ENCODE results near the gene MYBPC1.
"Not testable (repeated sequence)": the region's sequence is repeated elsewhere in the genome, so short reads cannot be mapped to it uniquely, and the experiment has no call there.

MYBPC1 gene

DNA sequence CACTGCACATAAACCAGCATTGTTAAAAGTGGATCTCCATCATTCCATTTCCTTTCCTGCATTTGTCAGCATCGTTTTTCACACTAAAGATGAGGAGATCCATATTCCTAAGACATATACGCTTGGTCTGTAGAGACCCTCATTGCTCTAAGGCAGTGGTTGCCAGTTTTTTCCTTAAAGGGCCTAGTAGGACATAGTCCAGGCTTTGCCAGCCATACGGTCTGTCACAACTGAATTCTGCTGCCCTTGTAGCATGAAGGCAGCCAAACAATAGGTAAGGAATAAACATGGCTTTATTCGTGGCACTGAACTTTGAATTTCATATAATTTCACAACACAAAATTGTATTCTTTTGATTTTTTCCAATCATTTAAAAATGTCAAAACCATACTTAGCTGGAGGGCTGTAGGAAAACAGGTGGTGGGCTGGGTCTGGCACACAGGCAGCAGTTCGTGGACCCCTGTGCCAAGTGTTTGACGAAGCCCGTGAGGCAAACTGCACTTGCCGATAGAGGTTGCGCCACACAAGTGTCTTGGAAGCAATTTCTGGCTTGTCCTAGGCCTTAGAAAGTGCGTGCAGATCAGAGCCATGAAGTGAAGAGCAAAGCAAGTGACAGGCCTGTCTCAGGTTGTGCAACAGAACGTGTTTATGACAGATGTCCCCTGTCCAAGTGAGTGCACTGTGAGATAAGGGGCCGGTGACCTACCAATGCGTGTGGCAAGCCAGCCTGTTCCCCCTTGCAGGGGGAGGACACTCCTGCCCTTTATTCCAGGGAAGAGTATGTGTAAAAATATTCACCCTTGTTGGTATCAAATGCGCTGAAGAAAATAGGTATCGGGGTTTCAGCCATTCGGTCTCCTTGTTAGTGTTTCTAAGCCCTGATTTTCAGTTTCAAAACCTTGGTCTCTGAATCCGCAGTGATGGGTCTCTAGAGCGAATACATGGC, 101.8 kb downstream of the MYBPC1 start:
- no peak for DNase-seq (ENCODE audit: low read depth in 2 of 2)

GRCh38 chr12:101697197-101697929, 102.6 kb downstream of the MYBPC1 start, which contains the start of gene CHPT1:
Gene CHPT1 (plus strand): TSS chr12:101697640. CDS start chr12:101697862, 222 bp downstream.
- peak; percentile 8 to 37 for DNase-seq (ENCODE audit: low read depth in 2 of 2)

- DNase-seq (ENCODE audit: low read depth in 2 of 2): no peak
Observed at GRCh38 chr12:101697930-101698799, 103.4 kb downstream of the MYBPC1 start.

DNA sequence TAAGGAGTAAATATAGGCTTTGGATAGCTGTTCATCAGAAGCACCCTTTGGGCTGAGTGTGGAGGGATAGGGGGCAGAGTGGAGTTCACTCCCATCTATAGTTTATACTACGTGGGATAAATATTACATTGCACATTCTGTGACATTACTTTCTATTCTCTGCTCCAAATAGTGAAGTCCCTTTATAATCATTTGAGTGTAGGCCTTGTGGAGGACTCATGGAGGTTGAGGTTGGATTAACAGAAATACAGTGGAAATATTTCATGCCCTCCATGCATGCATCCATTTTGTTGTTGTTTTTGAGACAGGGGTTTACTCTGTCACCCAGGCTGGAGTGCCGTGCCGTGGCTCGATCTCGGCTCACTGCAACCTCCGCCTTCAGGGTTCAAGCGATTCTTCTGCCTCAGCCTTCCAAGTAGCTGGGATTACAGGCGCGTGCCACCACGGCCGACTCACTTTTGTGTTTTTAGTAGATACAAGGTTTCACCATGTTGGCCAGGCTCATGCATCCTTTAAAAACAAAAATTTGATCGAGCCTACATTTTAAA, 104.1 kb downstream of the MYBPC1 start:
- DNase-seq (ENCODE audit: low read depth in 2 of 2): no peak

DNA sequence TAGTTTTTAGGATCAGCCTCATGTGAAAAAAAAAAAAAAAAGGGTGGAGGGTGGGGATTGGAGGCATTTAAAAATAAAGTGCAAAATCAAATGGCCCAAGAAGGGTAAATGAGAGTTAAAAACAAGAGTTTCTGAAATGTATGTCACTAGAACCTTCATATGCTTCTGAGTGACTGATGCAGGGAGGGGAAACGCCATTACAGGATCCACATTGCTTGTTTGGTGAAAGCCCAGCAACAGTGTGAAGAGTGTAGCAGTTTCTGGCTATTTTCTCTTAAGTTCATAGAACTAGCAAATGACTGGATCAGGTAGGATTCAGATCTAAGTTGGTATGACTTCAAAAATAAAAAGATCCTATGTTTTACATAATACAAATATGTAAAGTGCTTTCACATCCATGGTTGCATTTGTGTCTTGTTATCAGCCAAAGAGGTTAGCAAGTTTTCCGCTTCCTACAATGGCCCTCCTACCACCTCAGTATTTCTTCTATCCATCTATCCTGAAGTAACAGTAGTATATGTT, 105.6 kb downstream of the MYBPC1 start:
- DNase-seq (ENCODE audit: low read depth in 2 of 2): no peak

DNA sequence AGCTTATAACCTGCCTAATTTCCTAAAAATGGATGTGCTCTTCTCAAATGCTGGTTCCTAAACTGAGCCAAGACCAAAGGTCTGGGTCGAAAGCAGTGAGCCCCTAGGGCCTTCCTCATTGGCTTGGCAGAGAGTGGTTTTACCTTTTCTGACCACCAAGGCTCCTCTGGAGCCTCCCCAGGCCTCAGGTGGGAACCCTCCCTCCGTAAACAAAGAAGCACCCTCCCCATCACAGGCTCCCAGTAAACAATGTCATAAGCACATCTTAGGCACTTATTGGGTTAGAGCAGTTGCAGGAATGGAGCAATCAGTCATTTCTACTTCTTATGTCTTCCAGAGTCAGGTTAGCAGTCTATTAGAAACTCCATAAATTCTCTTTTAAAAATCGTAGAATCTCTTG, 108.7 kb downstream of the MYBPC1 start:
- no peak for DNase-seq (ENCODE audit: low read depth in 2 of 2)

DNA sequence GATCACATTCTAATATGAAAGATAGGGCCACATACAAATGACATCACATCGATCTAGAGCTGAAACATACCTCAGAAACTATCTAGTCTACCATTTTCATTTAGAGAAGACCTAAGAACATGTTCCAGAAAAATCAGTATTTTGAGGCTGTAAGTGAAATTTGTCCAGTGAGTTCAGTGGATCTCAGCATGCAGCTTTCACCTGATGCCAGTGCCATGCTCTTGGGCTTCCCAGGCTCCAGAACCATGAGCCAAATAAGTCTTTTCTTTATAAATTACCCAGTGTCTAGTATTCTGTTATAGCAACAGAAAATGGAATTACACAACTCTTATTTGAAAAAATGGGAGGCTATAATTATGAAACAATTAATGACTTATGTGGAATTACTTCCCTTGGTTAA, 111.6 kb downstream of the MYBPC1 start:
- no peak for DNase-seq (ENCODE audit: low read depth in 2 of 2)

DNA sequence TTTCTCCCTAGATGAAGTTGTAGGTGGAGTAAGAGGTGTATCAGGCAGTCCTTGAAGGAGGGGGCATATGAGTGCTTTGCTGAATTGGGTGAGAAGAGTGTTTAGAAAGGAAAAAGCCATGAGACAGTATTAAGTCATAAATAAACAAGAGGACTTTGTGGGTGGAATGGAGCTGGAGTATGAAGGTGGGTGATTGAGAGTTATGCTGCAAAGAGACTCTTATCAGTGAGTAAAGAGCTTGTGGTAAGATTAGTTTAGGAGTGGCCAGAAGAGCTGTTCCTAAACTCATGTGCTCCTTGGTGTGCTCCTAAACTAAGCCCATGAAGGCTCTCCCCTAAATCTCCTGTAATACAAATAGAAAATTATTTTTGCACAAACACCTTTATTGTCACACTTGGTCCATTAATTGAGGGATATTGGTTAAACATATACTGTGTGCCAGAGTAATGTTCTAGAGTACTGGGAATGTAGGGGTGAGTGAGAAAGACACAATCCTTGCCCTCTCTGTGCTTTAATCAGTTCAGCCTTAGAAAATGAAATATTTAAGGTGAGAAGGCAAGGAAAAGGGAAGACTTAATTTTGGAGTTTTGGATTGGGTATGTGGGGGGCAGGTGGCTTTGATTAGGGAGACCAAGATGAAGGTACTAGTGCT, 112.5 kb downstream of the MYBPC1 start:
- DNase-seq (ENCODE audit: low read depth in 2 of 2): no peak

DNA sequence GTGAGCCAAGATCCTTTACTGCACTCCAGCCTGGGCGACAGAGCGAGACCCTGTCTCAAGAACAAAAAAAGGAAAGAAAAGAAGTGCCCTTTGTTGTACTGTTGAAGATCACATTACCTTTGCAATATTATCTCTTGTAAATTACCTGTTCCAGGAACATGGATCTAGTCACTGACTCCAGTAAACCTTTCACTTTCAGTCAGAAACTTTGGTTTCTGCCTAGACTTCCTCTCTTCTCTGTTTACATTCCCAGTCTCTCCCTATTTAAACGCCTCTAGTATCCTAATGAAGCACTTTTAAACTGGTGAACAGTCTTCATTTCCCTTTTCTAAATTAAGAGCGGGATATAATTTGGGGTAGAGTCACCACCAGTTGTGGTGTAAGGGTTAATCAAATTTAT, 115.5 kb downstream of the MYBPC1 start:
- DNase-seq (ENCODE audit: low read depth in 2 of 2): no peak

GRCh38 chr12:101713059-101713682, 118.4 kb downstream of the MYBPC1 start:
- no peak for DNase-seq (ENCODE audit: low read depth in 2 of 2)

- DNase-seq (ENCODE audit: low read depth in 2 of 2): no peak
Observed at GRCh38 chr12:101713930-101714329, 119.2 kb downstream of the MYBPC1 start.

DNA sequence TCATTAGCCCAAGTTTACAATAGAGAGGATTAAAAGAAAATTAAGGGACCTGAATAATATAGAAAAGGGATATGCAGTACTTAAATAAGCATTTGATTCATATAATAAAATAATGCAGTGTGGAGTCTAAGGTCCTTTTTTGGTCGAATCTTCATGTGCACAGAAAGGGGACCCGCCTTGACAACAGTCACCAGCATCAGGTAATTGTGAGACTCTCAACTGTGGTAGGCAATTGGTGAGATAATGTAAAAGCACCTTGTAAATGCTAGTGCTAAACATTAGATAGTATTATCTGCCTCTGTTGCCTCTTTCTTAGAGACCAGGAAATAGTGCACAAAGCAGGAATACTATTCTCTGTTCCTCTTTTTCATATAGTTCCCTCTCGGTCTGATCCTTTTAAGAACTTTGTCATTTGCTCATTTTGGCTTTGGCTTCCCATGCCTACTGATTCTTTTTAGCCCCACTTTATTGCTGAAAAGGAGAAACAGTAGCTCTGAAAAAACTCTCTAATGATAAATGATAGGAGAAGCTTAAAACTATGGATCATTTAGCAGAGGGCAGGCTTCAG, 120.2 kb downstream of the MYBPC1 start:
- DNase-seq (ENCODE audit: low read depth in 2 of 2): no peak

DNA sequence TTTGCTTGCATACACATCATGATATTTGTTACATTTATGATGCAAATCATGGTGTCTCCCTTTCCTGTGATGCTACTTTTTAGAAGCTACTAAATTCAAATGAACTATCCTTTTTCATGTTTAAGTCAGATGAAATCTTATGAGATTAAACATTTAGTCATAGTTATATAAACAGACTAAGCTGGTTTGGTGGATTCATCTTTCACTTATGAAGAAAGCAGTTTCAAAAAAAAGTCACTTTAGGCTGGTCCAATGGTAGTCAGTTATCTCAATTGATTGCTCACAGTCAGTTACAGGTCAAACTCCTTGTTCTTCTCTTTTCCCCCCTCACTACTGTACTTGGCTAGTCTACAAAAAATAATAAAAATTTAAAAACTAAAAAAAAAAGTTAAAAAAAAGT, 124.8 kb downstream of the MYBPC1 start:
- no peak for DNase-seq (ENCODE audit: low read depth in 2 of 2)

- no peak for DNase-seq (ENCODE audit: low read depth in 2 of 2)
Observed at GRCh38 chr12:101720118-101720517, 125.3 kb downstream of the MYBPC1 start.

GRCh38 chr12:101722392-101722791, 127.6 kb downstream of the MYBPC1 start:
- no peak for DNase-seq (ENCODE audit: low read depth in 2 of 2)

DNA sequence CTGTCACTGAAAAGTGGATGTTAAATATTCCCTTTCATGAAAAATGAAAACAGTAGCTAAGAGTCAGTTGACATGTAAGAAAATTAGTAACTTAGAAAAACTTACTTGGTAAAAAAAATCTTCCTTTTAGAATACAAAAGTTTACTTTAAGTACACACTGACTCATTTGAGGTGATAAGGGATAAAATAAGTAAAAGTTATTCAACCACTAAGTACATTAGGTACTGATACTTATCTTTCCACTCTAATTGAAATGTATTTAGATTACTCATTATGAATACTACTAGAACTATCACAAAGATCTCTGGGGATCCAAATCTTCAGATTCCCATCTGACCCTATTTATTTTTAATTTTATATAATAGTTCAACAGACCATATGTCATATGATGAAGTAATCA, 132.3 kb downstream of the MYBPC1 start:
- DNase-seq (ENCODE audit: low read depth in 2 of 2): no peak

GRCh38 chr12:101729842-101730241, 135.1 kb downstream of the MYBPC1 start:
- DNase-seq (ENCODE audit: low read depth in 2 of 2): no peak

DNA sequence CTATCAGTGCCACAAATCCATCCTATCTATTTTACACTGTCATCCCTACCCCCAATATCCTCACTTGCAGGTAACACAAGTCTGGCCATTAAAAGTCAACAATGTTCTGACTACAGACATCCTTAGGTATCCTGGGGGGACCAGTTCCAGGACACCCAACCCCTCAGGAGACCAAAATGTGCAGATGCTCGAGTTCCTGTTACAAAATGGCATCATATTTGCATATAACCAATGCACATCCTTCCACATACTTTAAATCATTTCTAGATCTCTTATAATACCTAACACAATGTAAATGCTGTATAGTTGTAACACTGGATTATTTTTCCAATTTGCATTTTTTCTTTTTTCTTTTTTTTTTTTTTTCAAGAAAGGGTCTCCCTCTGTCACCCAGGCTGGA, 137.5 kb downstream of the MYBPC1 start:
- no peak for DNase-seq (ENCODE audit: low read depth in 2 of 2)

GRCh38 chr12:101733166-101733565, 138.4 kb downstream of the MYBPC1 start:
- DNase-seq (ENCODE audit: low read depth in 2 of 2): no peak

DNA sequence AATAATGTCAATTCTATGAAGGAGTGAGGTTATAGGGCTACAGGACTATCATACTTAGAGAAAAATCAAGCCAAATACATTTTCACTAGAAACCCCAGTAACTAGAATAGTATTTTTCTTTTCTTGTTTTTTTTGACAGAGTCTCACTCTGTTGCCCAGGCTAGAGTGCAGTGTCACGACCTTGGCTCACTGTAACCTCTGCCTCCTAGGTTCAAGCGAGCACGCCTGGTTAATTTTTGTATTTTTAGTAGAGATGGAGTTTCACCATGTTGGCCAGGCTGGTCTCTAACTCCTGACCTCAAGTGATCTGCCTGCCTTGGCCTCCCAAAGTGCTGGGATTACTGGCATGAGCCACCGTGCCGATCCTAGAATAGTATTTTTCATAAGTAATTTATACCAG, 139.7 kb downstream of the MYBPC1 start:
- not testable (repeated sequence) for DNase-seq (ENCODE audit: low read depth in 2 of 2)
